D721Med (cell line): ENCODE data around the gene TMEM259.

Experiments
- DNase-seq: peaks from one replicate; pipeline ENCODE4 v3.0.0; 2011; ENCODE audit warnings: low spot score; ENCODE audit not compliant: insufficient read length
- FAIRE-seq: peaks from 2 replicates; lab custom pipeline; 2011; peaks lifted over from hg19 to GRCh38; lab: Jason Lieb, UNC
- CTCF ChIP-seq: IDR thresholded peaks from 2 replicates; pipeline ENCODE4 v1.5.1; 2012; ENCODE audit warnings: mild to moderate bottlenecking, control low read depth; ENCODE audit not compliant: insufficient read depth; ENCODE audit errors: missing control alignments

TMEM259 gene

GRCh38 chr19:1061987-1062386 is 41.1 kb upstream of the TMEM259 start:
- DNase-seq, result no peak
- FAIRE-seq, result no peak
- no peak for TF ChIP-seq CTCF

- DNase-seq (no peak), FAIRE-seq (no peak)
- no peak for TF ChIP-seq CTCF
Observed at GRCh38 chr19:1060689-1061088, 39.8 kb upstream of the TMEM259 start.

GRCh38 chr19:1058112-1058511 is 37.2 kb upstream of the TMEM259 start:
- no peak for FAIRE-seq
- no peak for TF ChIP-seq CTCF
- no peak for DNase-seq

- TF ChIP-seq CTCF, result no peak
- DNase-seq (peak; percentile 68), FAIRE-seq (no peak)
Observed at GRCh38 chr19:1057176-1057855, 36.4 kb upstream of the TMEM259 start.

- FAIRE-seq, result no peak
- no peak for DNase-seq
- TF ChIP-seq CTCF, result no peak
Observed at GRCh38 chr19:1055886-1056620, 35.1 kb upstream of the TMEM259 start.

- no peak for TF ChIP-seq CTCF
- FAIRE-seq (no peak), DNase-seq (no peak)
Observed at GRCh38 chr19:1055028-1055425, 34.1 kb upstream of the TMEM259 start.
